A549 treated with CpdA at 1 μM for 4 hours (cell line): ENCODE results near the gene DEFB113. TPM values are rescaled to one million over a fixed set of nuclear protein-coding genes. Genes with fewer than 3 reads are reported as not detected.

Experiments used
- total RNA-seq: library from RNA; stranded (reverse); fragments of 200-300 nt; extraction: Qiagen RNA extraction; gene quantifications from 5 replicates; pipeline ENCODE4 v1.2.3, GENCODE V29; 2022; ENCODE audit warnings: low read depth

Gene DEFB113
- total RNA-seq: not detected in 5 replicates

GRCh38 chr6:49969605-49970004 lies at the start of gene DEFB113:
DEFB113 (minus strand) TSS chr6:49969625; CDS start chr6:49969625, 0 bp downstream.

GRCh38 chr6:49964064-49964463 lies 5.4 kb downstream of the DEFB113 start, which contains the start of gene DEFB114:
DEFB114 (minus strand) TSS chr6:49964164; CDS start chr6:49964105, 59 bp downstream.

Other genes starting within 250 kb of the DEFB113 start
- gene CRISP3, start 225.2 kb downstream of the DEFB113 start, total RNA-seq: not detected in 5 replicates
- gene PGK2, start 182.3 kb downstream of the DEFB113 start, total RNA-seq: not detected in 5 replicates
- gene CRISP1, start 103.1 kb downstream of the DEFB113 start, total RNA-seq: not detected in 5 replicates
- gene DEFB114, start 5.5 kb downstream of the DEFB113 start, total RNA-seq: not detected in 5 replicates
- not detected in 5 replicates for gene DEFB110, start 52.4 kb upstream of the DEFB113 start, total RNA-seq
- gene DEFB112, start 80.3 kb upstream of the DEFB113 start, total RNA-seq: not detected in 5 replicates